B cell (primary cell): ENCODE data around the gene CTNNA2. TPM values are rescaled to one million over a fixed set of nuclear protein-coding genes. Genes with fewer than 3 reads are reported as not detected.

ENCODE experiments used
- ATAC-seq: fragments of 200-7000 bp; cut with Tn5 transposase; one replicate; pipeline ENCODE4 v1.10.0; 2021; ENCODE audit warnings: low read depth, mild to moderate bottlenecking, moderate number of reproducible peaks, moderate library complexity
- CTCF ChIA-PET: fragments of 350-600 bp; sonication (Branson Sonifier 250); formaldehyde crosslinking; loops from one replicate; lab custom pipeline; 2021; ENCODE audit warnings: antibody characterized with exemption, inconsistent platforms; lab: Charles Lee
- POLR2A ChIA-PET: fragments of 350-600 bp; sonication (Branson Sonifier 250); formaldehyde crosslinking; loops from one replicate; lab custom pipeline; 2021; ENCODE audit warnings: antibody characterized with exemption; lab: Charles Lee
- DNase-seq: peaks from one replicate; pipeline ENCODE4 v3.0.0; 2013
- H2AFZ ChIP-seq: 2 replicates; pipeline ENCODE4 v1.6.1; 2012; ENCODE audit warnings: mild to moderate bottlenecking, low read depth, low read length; ENCODE audit not compliant: insufficient read depth, poor library complexity, severe bottlenecking
- H3K27ac ChIP-seq, 2 donors: 1 replicate in 1 of 2; 2 replicates in 1 of 2; pipeline ENCODE4 v1.5.1; 2012 to 2013; ENCODE audit warnings: low read length in 2 of 2, mild to moderate bottlenecking in 2 of 2, moderate library complexity in 1 of 2
- H3K27me3 ChIP-seq, 4 experiments: fragments of 200-600 bp in 1 of 4; sonication (generic) in 1 of 4; replicated peaks in 1 of 4; 1 replicate in 2 of 4; 2 replicates in 2 of 4; pipeline versions ENCODE4 v1.6.1 to v1.7.0; 2013 to 2016; ENCODE audit warnings: low read length in 3 of 4, mild to moderate bottlenecking in 2 of 4, mixed read lengths in 1 of 4, moderate library complexity in 1 of 4; ENCODE audit not compliant: insufficient read depth in 4 of 4, control insufficient read depth in 3 of 4; ENCODE audit errors: control extremely low read depth in 1 of 4
- H3K36me3 ChIP-seq, 2 experiments: replicated peaks in 1 of 2; 1 replicate in 1 of 2; 2 replicates in 1 of 2; pipeline versions ENCODE4 v1.6.1 to v1.7.1; 2013; ENCODE audit warnings: low read length in 1 of 2; ENCODE audit not compliant: insufficient read depth in 2 of 2, control insufficient read depth in 1 of 2; ENCODE audit errors: control extremely low read depth in 1 of 2, extremely low read depth in 1 of 2
- H3K4me1 ChIP-seq, 2 donors: fragments of 200-600 bp in 1 of 2; sonication (generic) in 1 of 2; 1 replicate in 1 of 2; 2 replicates in 1 of 2; pipeline versions ENCODE4 v1.5.1 to v1.6.1; 2013 to 2017; ENCODE audit warnings: low read length in 2 of 2; ENCODE audit not compliant: control insufficient read depth in 2 of 2, insufficient read depth in 2 of 2
- H3K4me2 ChIP-seq: replicated peaks from 2 replicates; pipeline ENCODE3; 2012; ENCODE audit warnings: mild to moderate bottlenecking, low read depth, low read length; ENCODE audit not compliant: poor library complexity, severe bottlenecking
- H3K4me3 ChIP-seq, 5 experiments: fragments of 200-600 bp in 1 of 5; sonication (generic) in 1 of 5; 1 replicate in 3 of 5; 2 replicates in 2 of 5; pipeline versions ENCODE4 v1.5.1 to v1.7.0; 2011 to 2016; ENCODE audit warnings: low read length in 4 of 5, mild to moderate bottlenecking in 4 of 5, low read depth in 2 of 5, control low read depth in 1 of 5, moderate library complexity in 1 of 5; ENCODE audit not compliant: insufficient read depth in 1 of 5; ENCODE audit errors: control extremely low read depth in 1 of 5, extremely low read depth in 1 of 5
- H3K79me2 ChIP-seq: fragments of 200-600 bp; sonication (generic); one replicate; pipeline ENCODE4 v1.6.0; 2016; ENCODE audit warnings: low read length; ENCODE audit not compliant: control insufficient read depth, insufficient read depth
- H3K9ac ChIP-seq: fragments of 200-600 bp; sonication (generic); 2 replicates; pipeline ENCODE4 v1.6.1; 2017; ENCODE audit warnings: mild to moderate bottlenecking, low read length, moderate library complexity
- H3K9me3 ChIP-seq, 3 donors: one replicate each; pipeline versions ENCODE4 v1.6.1 to v1.7.1; 2013; ENCODE audit warnings: low read length in 2 of 3; ENCODE audit not compliant: control insufficient read depth in 2 of 3, insufficient read depth in 1 of 3; ENCODE audit errors: control extremely low read depth in 1 of 3
- H4K20me1 ChIP-seq: 2 replicates; pipeline ENCODE4 v1.6.0; 2012; ENCODE audit warnings: mild to moderate bottlenecking, low read length; ENCODE audit not compliant: insufficient read depth, control insufficient read depth, poor library complexity, severe bottlenecking
- H3K27ac Mint-ChIP-seq: one replicate; pipeline ENCODE4 v1.8.0; 2021; ENCODE audit warnings: mixed read lengths
- H3K27me3 Mint-ChIP-seq: one replicate; pipeline ENCODE4 v1.8.0; 2021; ENCODE audit warnings: mixed read lengths
- H3K4me1 Mint-ChIP-seq: one replicate; pipeline ENCODE4 v1.8.0; 2021; ENCODE audit warnings: mixed read lengths
- H3K4me3 Mint-ChIP-seq: one replicate; pipeline ENCODE4 v1.8.0; 2021; ENCODE audit warnings: mixed read lengths
- H3K9me3 Mint-ChIP-seq: one replicate; pipeline ENCODE4 v1.8.0; 2022; ENCODE audit warnings: mixed read lengths; ENCODE audit not compliant: insufficient read depth
- CTCF ChIP-seq: fragments of 200-600 bp; IDR thresholded peaks from one replicate; pipeline ENCODE4 v1.8.0; 2022; ENCODE audit warnings: antibody characterized with exemption, mild to moderate bottlenecking
- EZH2 ChIP-seq: IDR thresholded peaks from 2 replicates; pipeline ENCODE4 v1.6.1; 2012; ENCODE audit warnings: borderline replicate concordance, low read depth, mild to moderate bottlenecking, moderate library complexity, low read length; ENCODE audit not compliant: insufficient read depth, poor library complexity, severe bottlenecking
- WGBS: methylation state at CpG from one replicate; pipeline ENCODE4 v1.1.5; 2013; ENCODE audit warnings: missing lambda C conversion rate; ENCODE audit not compliant: insufficient coverage; 5-methylcytosine and 5-hydroxymethylcytosine counted together
- intact Hi-C: fragments of 100-400 bp; cut with micrococcal nuclease; formaldehyde crosslinking; loops from one replicate; pipeline ENCODE4 v1.10.0; 2022
- polyA plus RNA-seq: library from polyadenylated mRNA; depleted of rRNA; stranded (reverse); fragments of >200 nt; gene quantifications from 2 replicates; pipeline ENCODE4 v1.2.3, GENCODE V29; 2012
- total RNA-seq, 2 donors: library from RNA; stranded (reverse); fragments of 120-200 nt in 1 of 2; gene quantifications; 1 replicate in 1 of 2; 2 replicates in 1 of 2; pipeline versions ENCODE4 v1.2.3 to v1.2.4, GENCODE V29; 2013 to 2022

Gene CTNNA2
- total and polyA plus RNA-seq, 2 donors (not counting 1 experiment from before 2014, with no cell fraction given) = not detected

GRCh38 chr2:79861059-79861374 lies 348.2 kb downstream of the CTNNA2 start:
- ChIA-PET CTCF (no interaction called here), POLR2A (no interaction called here)
- Histone ChIP-seq H3K9ac (no peak overlapping the region), H3K4me3 (no peak overlapping the region), H3K9me3 (no peaks in the 10 kb centered on the region), H4K20me1 (no peaks in the 10 kb centered on the region), H2AFZ (no peak overlapping the region), H3K4me1 (no peaks in the 10 kb centered on the region), H3K27me3 (no peaks in the 10 kb centered on the region), H3K36me3 (no peaks in the 10 kb centered on the region), H3K27ac (no peak overlapping the region), H3K4me2 (no peak overlapping the region), H3K79me2 (no peaks in the 10 kb centered on the region)
- H3K27me3 Mint-ChIP-seq = no peaks in the 10 kb centered on the region
- TF ChIP-seq CTCF = no peak
- no peak for TF ChIP-seq EZH2
- H3K4me3 Mint-ChIP-seq = no peak overlapping the region
- no peak overlapping the region for H3K27ac Mint-ChIP-seq
- WGBS = no CpG with 5 or more reads among the region's 1 CpG
- ATAC-seq (no peak), DNase-seq (no peak)
- no peaks in the 10 kb centered on the region for H3K4me1 Mint-ChIP-seq
- intact Hi-C loops = no loop called here
- no peaks in the 10 kb centered on the region for H3K9me3 Mint-ChIP-seq

- intact Hi-C loops = no loop called here
- no peaks in the 10 kb centered on the region for H4K20me1 ChIP-seq
- no peaks in the 10 kb centered on the region for H3K4me1 ChIP-seq
- no peaks in the 10 kb centered on the region for H3K4me1 Mint-ChIP-seq
- H3K36me3 ChIP-seq = no peaks in the 10 kb centered on the region
- no peak overlapping the region for H3K4me3 Mint-ChIP-seq
- no peaks in the 10 kb centered on the region for H3K27me3 ChIP-seq
- no peak overlapping the region for H3K4me2 ChIP-seq
- H3K27ac ChIP-seq = no peak overlapping the region
- H2AFZ ChIP-seq = no peak overlapping the region
- TF ChIP-seq CTCF = no peak
- TF ChIP-seq EZH2 = no peak
- ChIA-PET CTCF (no interaction called here), POLR2A (no interaction called here)
- H3K9me3 ChIP-seq = no peaks in the 10 kb centered on the region
- ATAC-seq (no peak), DNase-seq (no peak)
- H3K4me3 ChIP-seq = no peak overlapping the region
- 40% methylated on average over 1 of the region's 1 CpG for WGBS
- H3K79me2 ChIP-seq = no peaks in the 10 kb centered on the region
- H3K9me3 Mint-ChIP-seq = no peaks in the 10 kb centered on the region
- no peaks in the 10 kb centered on the region for H3K27me3 Mint-ChIP-seq
- H3K27ac Mint-ChIP-seq = no peak overlapping the region
- no peak overlapping the region for H3K9ac ChIP-seq
Measured at GRCh38 chr2:79862756-79863155, 349.9 kb downstream of the CTNNA2 start.
